Activated CD8-positive, alpha-beta memory T cell treated with anti-CD3 and anti-CD28 coated beads for 4 hours (primary cell): ENCODE results near the gene HNRNPA2B1.
"Not testable (repeated sequence)": the region's sequence is repeated elsewhere in the genome, so short reads cannot be mapped to it uniquely, and the experiment has no call there.

Source experiments
- DNase-seq, 2 donors: peaks; one replicate each; pipeline ENCODE4 v3.0.0-alpha.2; 2020; ENCODE audit warnings: low read depth in 2 of 2

Gene HNRNPA2B1

GRCh38 chr7:26198133-26198780 lies 2.3 kb downstream of the HNRNPA2B1 start:
- no peak for DNase-seq

DNA sequence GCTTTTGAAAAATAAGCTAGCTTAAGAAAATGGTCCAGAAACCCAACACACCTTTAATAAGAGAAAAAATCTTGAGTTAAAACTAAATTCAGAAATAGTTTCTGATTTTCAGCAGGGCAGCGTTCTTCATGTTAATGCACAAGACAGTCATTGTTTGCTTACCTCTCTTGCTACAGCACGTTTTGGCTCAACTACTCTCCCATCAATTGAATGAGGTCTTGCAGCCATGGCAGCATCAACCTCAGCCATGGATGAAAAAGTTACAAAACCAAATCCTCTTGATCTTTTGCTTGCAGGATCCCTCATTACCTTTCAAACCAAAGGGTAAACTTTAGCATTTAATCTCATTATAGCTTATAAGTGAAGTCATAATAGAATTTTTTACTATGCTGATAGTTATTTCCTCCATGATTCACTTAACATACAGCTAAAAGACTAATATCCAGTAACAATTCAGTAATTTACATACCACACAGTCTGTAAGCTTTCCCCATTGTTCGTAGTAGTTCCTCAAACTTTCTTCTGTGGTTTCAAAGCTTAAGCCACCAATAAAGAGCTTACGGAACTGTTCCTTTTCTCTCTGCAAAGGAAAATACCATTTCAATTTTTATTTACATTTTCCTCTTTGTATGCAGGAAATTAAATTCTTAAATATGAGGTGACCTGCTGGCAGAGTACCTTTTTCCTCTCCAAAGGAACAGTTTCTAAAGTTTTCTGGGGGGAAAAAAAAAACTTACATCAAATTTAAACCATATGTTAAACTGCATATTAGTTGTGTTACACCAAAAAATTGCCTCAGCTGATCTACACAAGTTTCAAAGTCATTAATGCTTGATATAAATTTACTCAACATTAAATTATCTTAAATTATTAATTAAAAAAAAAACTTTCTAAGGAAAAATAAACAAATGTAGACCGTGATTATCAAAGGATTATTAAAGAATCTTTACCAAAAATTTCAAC lies 3.1 kb downstream of the HNRNPA2B1 start:
- DNase-seq: no peak

- DNase-seq: no peak
These were observed 4.5 kb downstream of the HNRNPA2B1 start for GRCh38 chr7:26195867-26196657.

- no peak for DNase-seq
These were observed 5.4 kb downstream of the HNRNPA2B1 start for GRCh38 chr7:26195182-26195581.

DNA sequence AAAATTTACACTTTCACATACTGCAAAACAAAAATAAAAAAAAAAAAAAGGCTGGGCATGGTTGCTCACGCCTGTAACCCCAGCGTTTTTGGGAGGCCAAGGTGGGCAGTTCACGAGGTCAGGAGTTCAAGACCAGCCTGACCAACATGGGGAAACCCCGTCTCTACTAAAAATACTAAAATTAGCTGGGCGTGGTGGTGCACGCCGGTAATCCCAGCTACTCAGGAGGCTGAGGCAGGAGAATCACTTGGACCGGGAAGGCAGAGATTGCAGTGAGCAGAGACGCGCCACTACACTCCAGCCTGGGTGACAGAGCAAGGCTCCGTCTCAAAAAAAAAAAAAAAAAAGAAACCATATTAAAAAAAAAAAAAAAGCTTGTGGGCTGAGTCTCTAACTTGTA lies 5.8 kb downstream of the HNRNPA2B1 start:
- not testable (repeated sequence) for DNase-seq

- DNase-seq: no peak
These were observed 6.9 kb downstream of the HNRNPA2B1 start for GRCh38 chr7:26193432-26194207.

- no peak for DNase-seq
These were observed 8.0 kb downstream of the HNRNPA2B1 start for GRCh38 chr7:26192485-26193087.

GRCh38 chr7:26191974-26192479 lies 8.5 kb downstream of the HNRNPA2B1 start:
- no peak for DNase-seq

DNA sequence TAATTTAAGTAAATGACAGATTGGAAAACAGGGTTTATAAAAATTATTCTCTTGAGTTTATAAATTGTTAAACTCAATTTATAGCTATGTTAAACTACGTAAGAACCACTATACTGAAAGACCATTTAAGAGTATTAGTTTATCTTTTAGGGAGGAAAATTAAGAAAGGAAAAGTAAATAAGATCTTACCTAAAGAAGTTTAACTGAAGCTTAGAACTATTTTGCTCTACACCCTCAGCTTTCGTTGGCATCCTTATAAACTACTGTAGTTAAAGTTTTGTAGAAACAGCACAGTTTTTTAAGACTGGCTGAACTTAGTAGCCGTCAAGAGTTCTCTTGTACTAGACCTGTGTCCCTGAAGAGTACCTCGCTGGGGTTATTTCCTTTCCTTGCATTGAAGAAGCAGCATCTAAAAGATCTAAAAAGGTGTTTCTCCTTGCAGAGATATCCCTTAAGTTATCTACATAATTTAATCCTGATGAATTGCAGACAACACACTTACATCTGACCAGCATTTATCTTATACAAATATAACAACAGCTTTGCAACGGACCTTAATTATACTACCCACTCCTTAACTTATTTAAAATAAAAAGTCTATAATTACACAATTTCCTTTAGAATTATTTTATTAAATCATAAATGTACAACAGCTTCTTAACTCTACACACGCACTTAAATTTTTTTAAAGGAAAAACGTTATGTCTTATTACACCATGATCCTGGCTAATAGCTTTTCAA lies 9.1 kb downstream of the HNRNPA2B1 start:
- no peak for DNase-seq

GRCh38 chr7:26190417-26190869 lies 10.1 kb downstream of the HNRNPA2B1 start:
- DNase-seq: no peak

- no peak for DNase-seq
These were observed 10.8 kb downstream of the HNRNPA2B1 start for GRCh38 chr7:26189697-26190096.

DNA sequence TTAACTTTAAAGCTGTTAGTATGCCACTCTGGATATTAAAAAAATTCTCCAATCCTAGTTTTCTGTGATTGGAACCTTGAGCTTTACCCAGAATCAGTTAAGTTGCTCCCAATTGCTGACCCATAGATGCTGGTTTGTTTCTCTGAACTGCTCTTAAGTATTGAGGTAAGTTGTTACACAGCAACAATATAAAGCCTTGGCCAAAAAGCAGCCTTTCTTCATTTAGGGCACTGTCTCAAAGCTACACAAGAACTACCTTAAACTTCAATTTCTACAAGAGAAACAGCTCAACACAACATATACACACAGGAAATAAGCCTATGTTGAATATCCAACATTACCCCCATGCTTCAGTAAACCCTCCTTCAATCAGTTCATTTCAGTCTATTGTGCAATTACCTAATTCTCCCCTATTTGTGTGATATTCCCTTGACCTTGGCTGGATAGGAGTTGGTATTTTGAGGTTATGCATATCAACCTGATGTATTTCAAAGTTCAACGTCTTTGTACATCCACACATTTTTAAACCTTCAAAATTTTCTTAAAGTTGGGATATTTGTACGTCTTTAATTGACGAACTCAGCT lies 11.5 kb downstream of the HNRNPA2B1 start:
- no peak for DNase-seq

DNA sequence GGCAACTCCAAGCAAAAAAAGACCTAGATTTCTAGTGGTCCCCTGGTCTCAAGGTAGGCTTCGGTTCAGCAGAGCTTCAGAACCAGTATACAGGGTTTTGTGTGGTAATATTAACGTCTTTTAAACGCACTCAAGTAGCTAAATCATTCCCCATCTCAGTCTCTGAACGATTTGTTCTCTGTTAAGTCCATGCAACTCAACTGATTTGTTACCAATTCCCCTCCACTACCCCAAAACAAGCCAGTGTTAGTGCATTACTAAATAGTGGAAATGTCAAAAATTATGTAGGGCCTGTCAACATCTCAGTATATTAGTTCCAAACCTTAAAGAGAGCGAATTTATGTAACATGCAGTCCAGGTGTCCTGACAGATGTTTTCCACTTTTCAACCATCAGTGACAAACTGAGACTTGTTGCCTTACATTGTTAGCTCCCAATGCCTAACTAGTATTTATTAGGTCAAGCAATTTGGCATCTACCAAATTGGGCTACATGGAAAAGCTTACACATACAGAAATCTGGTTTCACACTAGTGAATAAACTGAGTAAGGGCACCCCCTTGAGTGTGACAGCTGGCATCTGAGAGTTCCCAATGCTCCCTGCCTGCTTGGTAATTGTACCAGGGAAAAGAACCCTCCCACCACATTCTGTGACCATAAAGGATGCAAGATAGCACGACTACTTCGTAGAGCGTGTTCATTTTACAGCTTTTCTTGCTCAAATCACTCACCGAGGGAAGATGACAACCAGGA lies 12.2 kb downstream of the HNRNPA2B1 start:
- no peak for DNase-seq

DNA sequence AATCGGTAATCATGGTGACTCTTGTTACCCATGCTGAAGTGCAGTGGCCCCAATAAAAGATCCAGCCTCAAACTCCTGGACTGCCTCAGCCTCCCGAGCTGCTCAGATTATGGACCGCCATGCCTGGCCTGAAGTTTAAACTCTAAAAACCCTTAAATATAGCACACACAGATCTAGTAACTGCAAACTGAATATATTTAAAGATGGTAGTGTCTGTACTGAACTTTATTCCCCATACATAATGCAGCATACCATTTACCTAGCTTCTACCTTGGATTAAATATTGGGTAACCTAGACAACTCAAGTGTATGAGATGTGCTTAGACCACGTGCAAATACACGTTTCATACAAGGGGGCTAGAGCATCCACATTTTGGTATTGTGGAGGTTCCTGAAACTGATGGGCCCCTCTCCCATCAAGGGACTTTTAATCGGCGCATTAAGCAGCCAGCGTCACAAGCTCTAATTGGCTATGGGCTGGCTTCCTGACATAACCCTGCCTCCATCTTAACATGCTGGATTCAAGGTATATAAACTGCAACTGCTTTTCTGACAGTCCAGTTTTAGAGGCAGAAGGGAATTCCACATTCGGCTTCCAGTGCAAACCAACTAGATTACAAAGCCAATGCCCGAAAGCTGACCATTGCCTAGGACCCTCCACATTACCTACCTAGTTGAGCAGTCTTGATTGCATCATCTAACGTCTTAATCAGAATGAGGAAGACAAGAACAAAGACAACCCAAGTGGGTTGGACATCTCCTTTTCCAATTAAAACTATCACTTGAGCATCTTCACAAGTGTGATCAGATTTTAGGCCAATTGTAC lies 13.0 kb downstream of the HNRNPA2B1 start:
- DNase-seq: no peak

DNA sequence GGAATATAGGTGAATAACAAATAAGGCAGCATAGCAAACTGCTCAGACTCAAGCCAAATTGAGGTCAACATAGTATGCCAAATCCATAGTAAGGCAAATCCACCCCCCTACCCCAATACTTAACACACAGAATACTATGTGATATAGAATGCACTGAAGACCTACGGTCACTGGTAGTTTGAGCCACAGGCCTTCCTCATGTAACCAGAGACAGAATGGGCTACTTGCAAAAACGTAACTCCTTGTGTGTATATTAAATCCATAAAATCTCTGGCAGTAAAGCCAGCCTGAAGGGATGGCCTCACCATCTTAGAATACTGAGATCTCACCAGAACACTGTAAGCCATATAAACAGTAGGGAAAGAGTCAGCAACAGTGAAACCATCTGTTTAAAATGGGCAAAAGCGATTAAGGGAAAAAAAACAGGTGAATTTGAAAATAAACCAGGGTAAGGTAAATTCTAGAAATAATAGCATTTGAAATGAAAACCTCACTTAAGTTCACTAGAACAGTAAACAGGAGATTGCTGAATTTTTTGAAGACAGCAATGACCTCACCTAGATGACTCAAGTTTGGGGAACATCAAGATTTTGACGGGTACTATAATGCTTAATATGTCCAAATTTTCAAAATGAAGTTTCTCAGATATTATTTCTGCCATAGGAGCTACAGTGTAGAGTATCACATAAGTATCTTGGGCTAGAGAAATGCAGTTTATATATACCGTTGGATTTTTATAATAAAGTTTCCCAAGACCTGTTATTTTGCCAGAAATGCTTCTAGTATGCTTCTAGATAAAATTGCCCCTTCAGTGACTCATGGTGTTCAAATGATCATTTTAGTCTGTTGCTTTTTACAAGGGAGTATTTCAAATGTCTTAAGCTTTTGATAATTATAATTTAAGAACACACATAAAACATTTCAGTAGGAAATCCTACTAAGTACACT lies 13.9 kb downstream of the HNRNPA2B1 start:
- no peak for DNase-seq

DNA sequence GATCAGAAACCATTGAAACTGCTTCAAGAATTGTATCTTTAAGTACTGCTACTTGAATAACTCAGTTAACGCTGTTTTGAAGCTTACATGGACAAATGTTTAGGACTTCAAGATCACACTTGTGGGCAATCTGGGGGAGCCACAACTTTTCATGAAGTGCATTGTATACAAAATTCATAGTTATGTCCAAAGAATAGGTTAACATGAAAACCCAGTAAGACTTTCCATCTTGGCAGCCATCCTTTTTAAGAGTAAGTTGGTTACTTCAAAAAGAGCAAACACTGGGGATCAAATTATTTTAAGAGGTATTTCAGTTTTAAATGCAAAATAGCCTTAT lies 14.7 kb downstream of the HNRNPA2B1 start:
- DNase-seq: no peak
